Activated CD8-positive, alpha-beta T cell treated with anti-CD3 and anti-CD28 coated beads for 36 hours (primary cell): ENCODE data around the gene CACNA1E. TPM values are rescaled to one million over a fixed set of nuclear protein-coding genes. Genes with fewer than 3 reads are reported as not detected.

Experiments used
- ATAC-seq: fragments of 200-7000 bp; cut with Tn5 transposase; one replicate; pipeline ENCODE4 v1.10.0; 2021; ENCODE audit warnings: mild to moderate bottlenecking, moderate library complexity
- CTCF ChIA-PET: fragments of 350-600 bp; sonication (Branson Sonifier 250); formaldehyde crosslinking; loops from one replicate; lab custom pipeline; 2021; ENCODE audit warnings: antibody characterized with exemption; lab: Charles Lee
- POLR2A ChIA-PET: fragments of 350-600 bp; sonication (Branson Sonifier 250); formaldehyde crosslinking; loops from one replicate; lab custom pipeline; 2021; ENCODE audit warnings: antibody characterized with exemption; lab: Charles Lee
- DNase-seq: peaks from one replicate; pipeline ENCODE4 v3.0.0-alpha.2; 2020
- H3K27ac Mint-ChIP-seq: one replicate; pipeline ENCODE4 v1.8.0; 2021; ENCODE audit warnings: mild to moderate bottlenecking, mixed read lengths
- H3K27me3 Mint-ChIP-seq: one replicate; pipeline ENCODE4 v1.8.0; 2021; ENCODE audit warnings: mixed read lengths
- H3K36me3 Mint-ChIP-seq: one replicate; pipeline ENCODE4 v1.8.0; 2021; ENCODE audit warnings: low read depth, mixed read lengths
- H3K4me1 Mint-ChIP-seq: one replicate; pipeline ENCODE4 v1.8.0; 2021; ENCODE audit warnings: low read depth, mixed read lengths
- H3K4me3 Mint-ChIP-seq: one replicate; pipeline ENCODE4 v1.8.0; 2021; ENCODE audit warnings: mild to moderate bottlenecking, moderate library complexity, mixed read lengths
- H3K9me3 Mint-ChIP-seq: one replicate; pipeline ENCODE4 v1.8.0; 2021; ENCODE audit warnings: mixed read lengths
- CTCF ChIP-seq: fragments of 200-600 bp; IDR thresholded peaks from one replicate; pipeline ENCODE4 v1.8.0; 2022; ENCODE audit warnings: antibody characterized with exemption, mild to moderate bottlenecking
- intact Hi-C: fragments of 100-400 bp; cut with micrococcal nuclease; formaldehyde crosslinking; loops from one replicate; pipeline ENCODE4 v1.10.0; 2022
- total RNA-seq, 2 experiments: library from RNA; stranded (reverse); gene quantifications; one replicate each; pipeline ENCODE4 v1.2.3, GENCODE V29; 2021

Gene CACNA1E
- total RNA-seq, 2 experiments from 2014 or later, result not detected

GRCh38 chr1:181768930-181769280, 285.6 kb downstream of the CACNA1E start:
- Mint-ChIP-seq H3K4me1 (no peaks in the 10 kb centered on the region), H3K27ac (no peak overlapping the region), H3K4me3 (no peak overlapping the region), H3K36me3 (no peaks in the 10 kb centered on the region), H3K9me3 (no peaks in the 10 kb centered on the region), H3K27me3 (peaks cover 6% of the 10 kb centered on the region)
- ChIA-PET CTCF (no interaction called here), POLR2A (no interaction called here)
- intact Hi-C loops, result no loop called here
- DNase-seq (no peak), ATAC-seq (no peak)
- no peak for TF ChIP-seq CTCF

- intact Hi-C loops, result loop anchor here (10.0 kb wide), 1 partner anchor 65 kb away; no protein-coding TSS in a partner anchor
- Mint-ChIP-seq H3K4me1 (no peaks in the 10 kb centered on the region), H3K36me3 (no peaks in the 10 kb centered on the region), H3K9me3 (no peaks in the 10 kb centered on the region), H3K27ac (no peak overlapping the region), H3K4me3 (no peak overlapping the region), H3K27me3 (peaks cover 6% of the 10 kb centered on the region)
- CTCF ChIA-PET, result no interaction called here
- no peak for DNase-seq
- POLR2A ChIA-PET, result no interaction called here
- no peak for TF ChIP-seq CTCF
- ATAC-seq, result no peak
Measured at GRCh38 chr1:181769846-181770245, 286.5 kb downstream of the CACNA1E start.

- H3K27me3 Mint-ChIP-seq, result peaks cover 6% of the 10 kb centered on the region
- no peaks in the 10 kb centered on the region for H3K36me3 Mint-ChIP-seq
- H3K4me1 Mint-ChIP-seq, result no peaks in the 10 kb centered on the region
- ATAC-seq (no peak), DNase-seq (no peak)
- intact Hi-C loops, result loop anchor here (10.0 kb wide), 1 partner anchor 62 kb away; no protein-coding TSS in a partner anchor
- no peak overlapping the region for H3K27ac Mint-ChIP-seq
- CTCF ChIA-PET, result no interaction called here
- POLR2A ChIA-PET, result interaction anchor here (0.7 kb wide), 1 partner anchor 268 kb away, joined by 3 read pairs; no protein-coding TSS in a partner anchor
- H3K9me3 Mint-ChIP-seq, result no peaks in the 10 kb centered on the region
- no peak for TF ChIP-seq CTCF
- H3K4me3 Mint-ChIP-seq, result no peak overlapping the region
Measured at GRCh38 chr1:181772714-181773113, 289.4 kb downstream of the CACNA1E start.

- intact Hi-C loops, result loop anchor here (10.0 kb wide), 1 partner anchor 59 kb away; no protein-coding TSS in a partner anchor
- H3K27me3 Mint-ChIP-seq, result peaks cover 6% of the 10 kb centered on the region
- H3K4me1 Mint-ChIP-seq, result no peaks in the 10 kb centered on the region
- TF ChIP-seq CTCF, result no peak
- no peak for DNase-seq
- H3K27ac Mint-ChIP-seq, result no peak overlapping the region
- H3K4me3 Mint-ChIP-seq, result no peak overlapping the region
- no peak for ATAC-seq
- H3K36me3 Mint-ChIP-seq, result no peaks in the 10 kb centered on the region
- POLR2A ChIA-PET, result no interaction called here
- H3K9me3 Mint-ChIP-seq, result no peaks in the 10 kb centered on the region
- CTCF ChIA-PET, result no interaction called here
Measured at GRCh38 chr1:181776044-181776443, 292.7 kb downstream of the CACNA1E start.

GRCh38 chr1:181777286-181777685, 294.0 kb downstream of the CACNA1E start:
- POLR2A ChIA-PET, result no interaction called here
- peaks cover 8% of the 10 kb centered on the region for H3K27me3 Mint-ChIP-seq

More at GRCh38 chr1:181777286-181777685, 294.0 kb downstream of the CACNA1E start:
- ATAC-seq, result no peak
- no peak for DNase-seq
- no peak for TF ChIP-seq CTCF
- no peak overlapping the region for H3K27ac Mint-ChIP-seq
- intact Hi-C loops, result loop anchor here (10.0 kb wide), 1 partner anchor 58 kb away; no protein-coding TSS in a partner anchor
- no peaks in the 10 kb centered on the region for H3K36me3 Mint-ChIP-seq
- H3K4me3 Mint-ChIP-seq, result no peak overlapping the region
- H3K4me1 Mint-ChIP-seq, result no peaks in the 10 kb centered on the region
- CTCF ChIA-PET, result no interaction called here
- no peaks in the 10 kb centered on the region for H3K9me3 Mint-ChIP-seq
